NCI-H748 (cell line): ENCODE measurements around the gene IMP4.

ENCODE experiments used
- DNase-seq: peaks from one replicate; lab custom pipeline; 2025; ENCODE audit not compliant: unreplicated experiment; lab: John Stamatoyannopoulos, UW

Gene IMP4

DNA sequence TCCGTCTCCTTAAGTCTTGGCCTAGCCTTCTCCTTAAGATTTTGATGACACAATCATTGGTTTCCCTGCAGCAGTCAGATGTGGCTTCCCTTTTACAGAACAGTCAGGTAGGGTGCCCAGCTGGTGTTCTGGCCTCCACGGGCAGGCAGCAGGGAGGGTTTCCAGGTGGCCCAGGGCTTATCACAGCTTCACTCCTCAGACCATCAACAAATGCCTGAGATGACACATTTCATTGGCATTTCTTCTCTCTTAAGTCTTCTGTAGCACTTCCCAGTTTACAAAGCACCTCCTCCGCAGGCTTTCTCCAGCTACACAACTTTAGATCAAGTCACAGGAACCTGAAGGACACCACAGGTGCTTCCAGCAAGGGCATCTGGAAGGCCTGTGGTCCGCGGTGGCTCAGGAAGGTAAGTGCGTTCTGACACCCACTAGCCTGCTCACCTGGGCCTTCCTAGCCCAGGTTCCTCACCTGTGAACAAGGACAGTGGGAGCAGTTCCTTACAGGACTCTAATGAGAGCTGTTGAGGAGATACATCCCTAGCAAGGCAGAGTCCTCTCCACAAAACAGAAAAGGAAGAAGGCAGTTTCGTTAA is 50.7 kb downstream of the IMP4 start:
- DNase-seq: no peak
